ENCODE measurements around the gene PLCH1.

Gene PLCH1

DNA sequence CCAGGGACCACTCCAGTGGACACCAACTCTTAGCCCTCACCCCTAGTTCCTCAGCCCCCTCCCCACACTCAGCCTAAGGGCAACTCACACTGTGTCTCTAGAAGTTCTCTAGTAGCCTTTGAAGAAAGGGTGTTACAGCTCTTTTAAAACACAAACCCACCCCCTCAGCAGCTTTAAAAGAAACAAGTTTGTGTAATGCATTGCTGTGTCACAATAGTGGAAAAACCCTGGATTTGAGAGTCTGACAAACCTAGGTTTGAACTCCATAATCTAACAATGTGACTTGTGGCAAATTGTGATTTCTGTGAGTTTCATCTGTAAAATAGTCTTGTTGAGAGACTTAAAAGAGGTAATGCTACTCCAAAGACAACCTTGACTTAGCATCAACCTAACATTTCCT is 54.0 kb downstream of the PLCH1 start:
- ATAC-seq: no peak
- no peak for TF ChIP-seq ISL1 (CRISPR knock-in tag; IDR thresholded peaks at IDR 0.05)
- TF ChIP-seq PPARA (CRISPR knock-in tag; IDR thresholded peaks at IDR 0.05; ENCODE audit: borderline replicate concordance): no peak
- TF ChIP-seq GLIS3 (CRISPR knock-in tag; IDR thresholded peaks at IDR 0.05): no peak

DNA sequence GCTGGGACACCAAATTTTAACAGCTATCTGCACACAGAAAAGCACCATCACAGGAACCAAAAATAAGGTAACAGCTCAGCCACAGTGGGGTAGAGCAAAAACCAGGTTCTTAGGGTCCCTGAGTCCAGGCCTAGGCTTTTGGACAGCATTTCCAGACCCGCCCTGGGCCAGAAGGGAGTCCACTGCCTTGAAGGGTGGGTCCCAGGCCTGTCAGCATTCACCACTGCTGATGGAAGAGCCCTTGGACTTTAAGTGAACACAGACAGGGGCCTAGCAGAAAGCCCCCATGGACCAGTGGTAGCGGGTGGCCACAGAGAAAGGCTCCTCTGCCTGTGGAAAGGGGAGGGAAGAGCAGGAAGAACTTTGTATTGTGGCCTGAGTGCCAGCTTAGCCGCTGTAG is 56.4 kb downstream of the PLCH1 start:
- ATAC-seq: no peak
- TF ChIP-seq, protein P1, sequence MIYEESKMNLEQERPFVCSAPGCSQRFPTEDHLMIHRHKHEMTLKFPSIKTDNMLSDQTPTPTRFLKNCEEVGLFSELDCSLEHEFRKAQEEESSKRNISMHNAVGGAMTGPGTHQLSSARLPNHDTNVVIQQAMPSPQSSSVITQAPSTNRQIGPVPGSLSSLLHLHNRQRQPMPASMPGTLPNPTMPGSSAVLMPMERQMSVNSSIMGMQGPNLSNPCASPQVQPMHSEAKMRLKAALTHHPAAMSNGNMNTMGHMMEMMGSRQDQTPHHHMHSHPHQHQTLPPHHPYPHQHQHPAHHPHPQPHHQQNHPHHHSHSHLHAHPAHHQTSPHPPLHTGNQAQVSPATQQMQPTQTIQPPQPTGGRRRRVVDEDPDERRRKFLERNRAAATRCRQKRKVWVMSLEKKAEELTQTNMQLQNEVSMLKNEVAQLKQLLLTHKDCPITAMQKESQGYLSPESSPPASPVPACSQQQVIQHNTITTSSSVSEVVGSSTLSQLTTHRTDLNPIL (CRISPR knock-in tag; IDR thresholded peaks at IDR 0.05; ENCODE audit: low read depth): no peak
- TF ChIP-seq CSRNP3 (CRISPR knock-in tag; IDR thresholded peaks at IDR 0.05) (no peak), TSHZ2 (CRISPR knock-in tag; IDR thresholded peaks at IDR 0.05) (no peak)

GRCh38 chr3:155683344-155683720 is 61.5 kb downstream of the PLCH1 start:
- ATAC-seq: no peak

More at GRCh38 chr3:155683344-155683720, 61.5 kb downstream of the PLCH1 start:
- TF ChIP-seq TOX (CRISPR knock-in tag; IDR thresholded peaks at IDR 0.05; ENCODE audit: borderline replicate concordance): no peak
- TF ChIP-seq POU6F1 (CRISPR knock-in tag; IDR thresholded peaks at IDR 0.05; ENCODE audit: borderline replicate concordance, low read depth): no peak
- TF ChIP-seq, protein P2, sequence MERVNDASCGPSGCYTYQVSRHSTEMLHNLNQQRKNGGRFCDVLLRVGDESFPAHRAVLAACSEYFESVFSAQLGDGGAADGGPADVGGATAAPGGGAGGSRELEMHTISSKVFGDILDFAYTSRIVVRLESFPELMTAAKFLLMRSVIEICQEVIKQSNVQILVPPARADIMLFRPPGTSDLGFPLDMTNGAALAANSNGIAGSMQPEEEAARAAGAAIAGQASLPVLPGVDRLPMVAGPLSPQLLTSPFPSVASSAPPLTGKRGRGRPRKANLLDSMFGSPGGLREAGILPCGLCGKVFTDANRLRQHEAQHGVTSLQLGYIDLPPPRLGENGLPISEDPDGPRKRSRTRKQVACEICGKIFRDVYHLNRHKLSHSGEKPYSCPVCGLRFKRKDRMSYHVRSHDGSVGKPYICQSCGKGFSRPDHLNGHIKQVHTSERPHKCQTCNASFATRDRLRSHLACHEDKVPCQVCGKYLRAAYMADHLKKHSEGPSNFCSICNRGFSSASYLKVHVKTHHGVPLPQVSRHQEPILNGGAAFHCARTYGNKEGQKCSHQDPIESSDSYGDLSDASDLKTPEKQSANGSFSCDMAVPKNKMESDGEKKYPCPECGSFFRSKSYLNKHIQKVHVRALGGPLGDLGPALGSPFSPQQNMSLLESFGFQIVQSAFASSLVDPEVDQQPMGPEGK (CRISPR knock-in tag; IDR thresholded peaks at IDR 0.05; ENCODE audit: borderline replicate concordance): no peak
- no peak for TF ChIP-seq PPARA (CRISPR knock-in tag; IDR thresholded peaks at IDR 0.05; ENCODE audit: borderline replicate concordance)
- no peak for TF ChIP-seq ARNTL (CRISPR knock-in tag; IDR thresholded peaks at IDR 0.05; ENCODE audit: borderline replicate concordance, low read depth)
- TF ChIP-seq TCF4 (CRISPR knock-in tag; IDR thresholded peaks at IDR 0.05; ENCODE audit: borderline replicate concordance): no peak
- TF ChIP-seq ZNF565 (CRISPR knock-in tag; conservative IDR thresholded peaks at IDR 0.05; ENCODE audit: low read depth): no peak
- no peak for TF ChIP-seq RARB (CRISPR knock-in tag; IDR thresholded peaks at IDR 0.05)
- TF ChIP-seq ZFP30 (CRISPR knock-in tag; IDR thresholded peaks at IDR 0.05): no peak
- no peak for TF ChIP-seq TSHZ2 (CRISPR knock-in tag; IDR thresholded peaks at IDR 0.05)
- TF ChIP-seq ZNF8 (CRISPR knock-in tag; IDR thresholded peaks at IDR 0.05): no peak
- no peak for TF ChIP-seq SNAI2 (CRISPR knock-in tag; IDR thresholded peaks at IDR 0.05)
- no peak for TF ChIP-seq ESRRG (CRISPR knock-in tag; IDR thresholded peaks at IDR 0.05)
- TF ChIP-seq GLIS3 (CRISPR knock-in tag; IDR thresholded peaks at IDR 0.05): no peak
- TF ChIP-seq ISL1 (CRISPR knock-in tag; IDR thresholded peaks at IDR 0.05): no peak
- no peak for TF ChIP-seq ZFP3 (CRISPR knock-in tag; IDR thresholded peaks at IDR 0.05)
- TF ChIP-seq, protein P1 (CRISPR knock-in tag; IDR thresholded peaks at IDR 0.05; ENCODE audit: low read depth): no peak
- no peak for TF ChIP-seq CSRNP3 (CRISPR knock-in tag; IDR thresholded peaks at IDR 0.05)
